Gastroesophageal sphincter (tissue), 4 donors: ENCODE measurements around the gene CD300LG. TPM values are rescaled to one million over a fixed set of nuclear protein-coding genes. Genes with fewer than 3 reads are reported as not detected.

Experiments used
- ATAC-seq: fragments of 150-250 bp; one replicate; pipeline ENCODE4 v1.9.1; 2016; ENCODE audit warnings: mild to moderate bottlenecking, moderate library complexity
- H3K27ac ChIP-seq, 4 donors: fragments of 200-600 bp; sonication (generic) in 3 of 4; 1 replicate in 3 of 4; 2 replicates in 1 of 4; pipeline ENCODE4 v1.5.1; 2016 to 2019
- H3K27me3 ChIP-seq: fragments of 200-600 bp; sonication (generic); one replicate; pipeline ENCODE4 v1.5.1; 2019
- H3K36me3 ChIP-seq, 2 donors: fragments of 200-600 bp; sonication (generic); one replicate each; pipeline ENCODE4 v1.5.1; 2019; ENCODE audit warnings: control low read depth in 1 of 2
- H3K4me1 ChIP-seq, 3 donors: fragments of 200-600 bp; sonication (generic); 1 replicate in 2 of 3; 2 replicates in 1 of 3; pipeline ENCODE4 v1.5.1; 2016 to 2019; ENCODE audit warnings: control low read depth in 2 of 3
- H3K4me3 ChIP-seq, 2 donors: fragments of 200-600 bp; sonication (generic); one replicate each; pipeline ENCODE4 v1.5.1; 2019; ENCODE audit warnings: mild to moderate bottlenecking in 1 of 2, moderate library complexity in 1 of 2
- H3K9me3 ChIP-seq, 3 donors: fragments of 200-600 bp; sonication (generic); one replicate each; pipeline ENCODE4 v1.5.1; 2017 to 2019; ENCODE audit warnings: control low read depth in 2 of 3
- CTCF ChIP-seq, 4 experiments: fragments of 200-600 bp in 2 of 4; fragments of 450-650 bp in 2 of 4; sonication (generic) in 1 of 4; IDR thresholded peaks; one replicate each; pipeline ENCODE4 v1.5.1; 2017 to 2019; ENCODE audit warnings: antibody characterized with exemption in 4 of 4, mild to moderate bottlenecking in 2 of 4, moderate library complexity in 2 of 4
- EP300 ChIP-seq: sonication (generic); formaldehyde crosslinking; IDR thresholded peaks from one replicate; pipeline ENCODE4 v1.6.1; 2017; ENCODE audit warnings: antibody characterized with exemption, mild to moderate bottlenecking
- POLR2A ChIP-seq, 2 donors: fragments of 450-650 bp; IDR thresholded peaks; one replicate each; pipeline ENCODE4 v1.6.1; 2017; ENCODE audit warnings: antibody characterized with exemption in 2 of 2, mild to moderate bottlenecking in 2 of 2, moderate library complexity in 1 of 2
- POLR2AphosphoS5 ChIP-seq: sonication (generic); formaldehyde crosslinking; IDR thresholded peaks from one replicate; pipeline ENCODE4 v1.6.1; 2017; ENCODE audit warnings: antibody characterized with exemption
- WGBS, 2 donors: methylation state at CpG; one replicate each; pipeline ENCODE4 v1.1.5; 2018; ENCODE audit warnings: low coverage in 1 of 2; 5-methylcytosine and 5-hydroxymethylcytosine counted together
- total RNA-seq, 4 donors: library from RNA; depleted of rRNA; stranded (reverse); fragments of >200 nt; gene quantifications; one replicate each; pipeline ENCODE4 v1.1.0, GENCODE V29; 2016

CD300LG gene
- total RNA-seq, 4 donors from 2014 or later: 1.6 to 16.2 (median 3.7) TPM

- no peak for ATAC-seq
- H3K27me3 ChIP-seq: no peaks in the 10 kb centered on the region
- H3K36me3 ChIP-seq: peaks cover 0 to 55% of the 10 kb centered on the region in 2 donors
- H3K4me1 ChIP-seq: peaks cover 0 to 30% (median 6%) of the 10 kb centered on the region in 3 donors
- no peaks in the 10 kb centered on the region for H3K9me3 ChIP-seq
- H3K27ac ChIP-seq: no peak overlapping the region
- 89 to 97% methylated on average over 5 to 6 of the region's 7 CpGs for WGBS, 2 donors
- no peak for TF ChIP-seq EP300
- TF ChIP-seq POLR2AphosphoS5: no peak
- no peak for TF ChIP-seq CTCF (IDR thresholded peaks at IDR 0.05)
- TF ChIP-seq POLR2A (IDR thresholded peaks at IDR 0.05): no peak
- H3K4me3 ChIP-seq: no peak overlapping the region
Observed at GRCh38 chr17:43830510-43831140, 16.4 kb upstream of the CD300LG start.

GRCh38 chr17:43831633-43832032 lies 15.3 kb upstream of the CD300LG start:
- TF ChIP-seq CTCF (IDR thresholded peaks at IDR 0.05) (no peak), POLR2A (IDR thresholded peaks at IDR 0.05) (no peak), EP300 (no peak), POLR2AphosphoS5 (no peak)
- H3K4me1 ChIP-seq: peaks cover 0 to 30% (median 6%) of the 10 kb centered on the region in 3 donors
- WGBS, 2 donors: no CpG with 5 or more reads among the region's 8 CpGs
- H3K36me3 ChIP-seq: peaks cover 0 to 47% of the 10 kb centered on the region in 2 donors
- no peaks in the 10 kb centered on the region for H3K9me3 ChIP-seq
- ATAC-seq: no peak
- H3K4me3 ChIP-seq: peak overlapping the region in 1 of 2 donors; percentile 95
- H3K27me3 ChIP-seq: no peaks in the 10 kb centered on the region
- no peak overlapping the region for H3K27ac ChIP-seq

GRCh38 chr17:43832168-43832975 lies 14.6 kb upstream of the CD300LG start:
- H3K36me3 ChIP-seq: peaks cover 0 to 41% of the 10 kb centered on the region in 2 donors
- H3K4me3 ChIP-seq: peak overlapping the region; percentile 50 to 95
- TF ChIP-seq CTCF (IDR thresholded peaks at IDR 0.05) (no peak), EP300 (no peak), POLR2A (IDR thresholded peaks at IDR 0.05) (no peak)
- no peaks in the 10 kb centered on the region for H3K27me3 ChIP-seq
- no peaks in the 10 kb centered on the region for H3K9me3 ChIP-seq
- ATAC-seq: peak; percentile 72
- H3K4me1 ChIP-seq: peaks cover 0 to 30% (median 6%) of the 10 kb centered on the region in 3 donors
- H3K27ac ChIP-seq: peak overlapping the region in 3 of 4 donors; percentile 72 to 88 (median 79)
- 79 to 100% methylated on average over 1 to 5 of the region's 51 CpGs for WGBS, 2 donors

- Histone ChIP-seq H3K4me3 (peak within 1 kb of the TSS; percentile 50 to 95), H3K36me3 (peaks cover 0 to 32% of the 10 kb centered on the region in 2 donors), H3K27me3 (no peaks in the 10 kb centered on the region), H3K4me1 (peaks cover 0 to 30% (median 6%) of the 10 kb centered on the region in 3 donors), H3K27ac (peak within 1 kb of the TSS in 3 of 4 donors; percentile 72 to 88 (median 79)), H3K9me3 (no peaks in the 10 kb centered on the region)
- WGBS, 2 donors: 0 to 5% methylated on average over 3 to 11 of the region's 87 CpGs
- ATAC-seq: peak; percentile 94
- TF ChIP-seq EP300 (no peak), CTCF (IDR thresholded peaks at IDR 0.05) (peak in 1 of 4 experiments; percentile 7), POLR2A (IDR thresholded peaks at IDR 0.05) (peak; percentile 37 to 60), POLR2AphosphoS5 (peak; percentile 55)
Observed at GRCh38 chr17:43832976-43833829, 13.8 kb upstream of the CD300LG start, which contains the start of gene MPP3. Gene MPP3 (minus strand): TSS chr17:43833146. CDS start chr17:43831906, 1,240 bp downstream.
